MM.1S (cell line): Measurements from ENCODE around the gene CSF1.
"Not testable (repeated sequence)": the region's sequence is repeated elsewhere in the genome, so short reads cannot be mapped to it uniquely, and the experiment has no call there.

Source experiments
- DNase-seq: peaks from one replicate; pipeline ENCODE4 v3.0.0-alpha.2; 2015
- H2AFZ ChIP-seq: fragments of 300-600 bp; sonication (generic); 2 replicates; pipeline ENCODE4 v1.6.0; 2016; ENCODE audit warnings: antibody characterized with exemption, low read length
- H3F3A ChIP-seq: fragments of 300-600 bp; sonication (generic); 2 replicates; pipeline ENCODE4 v1.6.1; 2016; ENCODE audit warnings: mild to moderate bottlenecking, antibody characterized with exemption, low read length, moderate library complexity, mixed read lengths; ENCODE audit not compliant: insufficient read depth
- H3K27ac ChIP-seq: fragments of 300-600 bp; sonication (generic); 2 replicates; pipeline ENCODE4 v1.5.1; 2016; ENCODE audit warnings: mild to moderate bottlenecking, low read length
- H3K27me3 ChIP-seq: fragments of 300-600 bp; sonication (generic); replicated peaks from 2 replicates; pipeline ENCODE4 v1.6.0; 2016; ENCODE audit warnings: low read length; ENCODE audit not compliant: insufficient read depth
- H3K36me3 ChIP-seq: fragments of 300-600 bp; sonication (generic); replicated peaks from 2 replicates; pipeline ENCODE4 v1.6.1; 2016; ENCODE audit warnings: mild to moderate bottlenecking, low read length, mixed read lengths; ENCODE audit not compliant: insufficient read depth
- H3K4me1 ChIP-seq: fragments of 300-600 bp; sonication (generic); 2 replicates; pipeline ENCODE4 v1.6.1; 2016; ENCODE audit warnings: low read length, mixed read lengths
- H3K4me2 ChIP-seq: fragments of 300-600 bp; sonication (generic); 2 replicates; pipeline ENCODE4 v1.6.0; 2016; ENCODE audit warnings: low read depth, low read length
- H3K4me3 ChIP-seq: fragments of 300-600 bp; sonication (generic); 2 replicates; pipeline ENCODE4 v1.5.1; 2016; ENCODE audit warnings: low read length, mixed read lengths
- H3K79me2 ChIP-seq: fragments of 300-600 bp; sonication (generic); 2 replicates; pipeline ENCODE4 v1.6.1; 2016; ENCODE audit warnings: mixed run types, low read length, mixed read lengths
- H3K9ac ChIP-seq: fragments of 300-600 bp; sonication (generic); 2 replicates; pipeline ENCODE4 v1.6.1; 2016; ENCODE audit warnings: low read length, mixed read lengths
- H3K9me2 ChIP-seq: fragments of 300-600 bp; sonication (generic); replicated peaks from 2 replicates; pipeline ENCODE4 v1.6.1; 2016; ENCODE audit warnings: mild to moderate bottlenecking, low read length, mixed read lengths; ENCODE audit not compliant: insufficient read depth
- H3K9me3 ChIP-seq: fragments of 300-600 bp; sonication (generic); replicated peaks from 2 replicates; pipeline ENCODE4 v1.6.1; 2016; ENCODE audit warnings: mild to moderate bottlenecking, low read length, mixed read lengths; ENCODE audit not compliant: insufficient read depth
- H4K20me1 ChIP-seq: fragments of 300-600 bp; sonication (generic); 2 replicates; pipeline ENCODE4 v1.6.1; 2016; ENCODE audit warnings: mild to moderate bottlenecking, low read length, moderate library complexity, mixed read lengths; ENCODE audit not compliant: insufficient read depth
- EZH2 ChIP-seq: fragments of 300-600 bp; sonication (generic); optimal IDR thresholded peaks from 2 replicates; pipeline ENCODE3; 2017; ENCODE audit warnings: low read depth, mild to moderate bottlenecking, antibody characterized with exemption, low read length, mixed read lengths
- EZH2phosphoT487 ChIP-seq: fragments of 300-600 bp; sonication (generic); IDR thresholded peaks from 2 replicates; pipeline ENCODE4 v1.6.1; 2018; ENCODE audit warnings: antibody characterized with exemption, low read length
- TF ChIP-seq, protein P1 (sequence below): fragments of 300-600 bp; sonication (generic); IDR thresholded peaks from 2 replicates; pipeline ENCODE4 v1.5.1; 2016; ENCODE audit warnings: antibody characterized with exemption, low read length, mixed read lengths

The CSF1 gene

DNA sequence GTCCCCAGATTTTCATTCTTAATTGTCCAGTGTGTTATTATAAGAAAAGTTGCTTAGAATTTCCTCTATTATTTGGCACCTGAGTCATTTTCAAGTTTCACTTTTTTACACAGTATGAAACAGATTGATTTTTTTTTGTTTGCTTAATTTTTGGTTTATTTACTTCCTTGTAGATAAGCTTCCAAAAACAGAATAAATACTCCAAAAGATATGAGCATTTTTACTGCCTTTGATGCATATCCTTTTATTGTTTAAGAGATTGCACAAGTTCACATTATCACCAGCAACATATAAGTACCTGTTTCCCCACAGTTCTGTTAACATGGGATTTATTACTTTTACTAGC lies 37.6 kb downstream of the CSF1 start:
- no peaks in the 10 kb centered on the region for H3K27me3 ChIP-seq
- H3K4me3 ChIP-seq, result no peak overlapping the region
- no peaks in the 10 kb centered on the region for H3F3A ChIP-seq
- no peaks in the 10 kb centered on the region for H4K20me1 ChIP-seq
- H3K27ac ChIP-seq, result no peak overlapping the region
- H3K9ac ChIP-seq, result no peak overlapping the region
- H3K9me2 ChIP-seq, result no peaks in the 10 kb centered on the region
- no peaks in the 10 kb centered on the region for H3K4me1 ChIP-seq
- TF ChIP-seq EZH2phosphoT487 (no peak), EZH2 (no peak)
- TF ChIP-seq, protein P1, sequence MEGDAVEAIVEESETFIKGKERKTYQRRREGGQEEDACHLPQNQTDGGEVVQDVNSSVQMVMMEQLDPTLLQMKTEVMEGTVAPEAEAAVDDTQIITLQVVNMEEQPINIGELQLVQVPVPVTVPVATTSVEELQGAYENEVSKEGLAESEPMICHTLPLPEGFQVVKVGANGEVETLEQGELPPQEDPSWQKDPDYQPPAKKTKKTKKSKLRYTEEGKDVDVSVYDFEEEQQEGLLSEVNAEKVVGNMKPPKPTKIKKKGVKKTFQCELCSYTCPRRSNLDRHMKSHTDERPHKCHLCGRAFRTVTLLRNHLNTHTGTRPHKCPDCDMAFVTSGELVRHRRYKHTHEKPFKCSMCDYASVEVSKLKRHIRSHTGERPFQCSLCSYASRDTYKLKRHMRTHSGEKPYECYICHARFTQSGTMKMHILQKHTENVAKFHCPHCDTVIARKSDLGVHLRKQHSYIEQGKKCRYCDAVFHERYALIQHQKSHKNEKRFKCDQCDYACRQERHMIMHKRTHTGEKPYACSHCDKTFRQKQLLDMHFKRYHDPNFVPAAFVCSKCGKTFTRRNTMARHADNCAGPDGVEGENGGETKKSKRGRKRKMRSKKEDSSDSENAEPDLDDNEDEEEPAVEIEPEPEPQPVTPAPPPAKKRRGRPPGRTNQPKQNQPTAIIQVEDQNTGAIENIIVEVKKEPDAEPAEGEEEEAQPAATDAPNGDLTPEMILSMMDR, result no peak
- no peaks in the 10 kb centered on the region for H3K79me2 ChIP-seq
- no peak overlapping the region for H2AFZ ChIP-seq
- H3K4me2 ChIP-seq, result no peak overlapping the region
- H3K36me3 ChIP-seq, result no peaks in the 10 kb centered on the region
- DNase-seq, result no peak
- no peaks in the 10 kb centered on the region for H3K9me3 ChIP-seq

DNA sequence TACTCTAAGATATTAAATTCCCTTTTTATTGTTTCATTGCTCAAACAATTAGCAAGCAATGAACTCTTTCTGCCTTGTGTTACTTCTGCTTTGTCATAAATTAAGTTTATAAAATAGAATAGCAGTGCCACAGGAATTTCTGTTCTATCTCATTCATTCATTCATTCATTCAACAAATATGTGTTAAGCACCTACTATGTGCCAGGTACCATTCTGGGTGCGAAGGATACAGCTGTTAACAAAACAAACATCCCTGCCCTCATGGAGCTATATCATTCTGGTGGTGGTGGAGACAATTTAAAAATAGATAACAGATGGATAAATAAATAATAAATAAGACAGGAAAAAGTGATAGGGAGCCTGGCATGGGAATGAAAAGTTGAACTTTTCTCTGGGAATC lies 39.4 kb downstream of the CSF1 start:
- Histone ChIP-seq H3K79me2 (no peaks in the 10 kb centered on the region), H3K36me3 (no peaks in the 10 kb centered on the region), H3K9me2 (no peaks in the 10 kb centered on the region), H3K9ac (no peak overlapping the region), H3K4me2 (no peak overlapping the region), H3K4me3 (no peak overlapping the region), H3K27me3 (no peaks in the 10 kb centered on the region), H2AFZ (no peak overlapping the region), H3K9me3 (no peaks in the 10 kb centered on the region), H4K20me1 (no peaks in the 10 kb centered on the region), H3K4me1 (no peaks in the 10 kb centered on the region), H3F3A (no peaks in the 10 kb centered on the region), H3K27ac (no peak overlapping the region)
- no peak for DNase-seq
- TF ChIP-seq EZH2, result no peak
- TF ChIP-seq, protein P1, result no peak
- TF ChIP-seq EZH2phosphoT487, result no peak

DNA sequence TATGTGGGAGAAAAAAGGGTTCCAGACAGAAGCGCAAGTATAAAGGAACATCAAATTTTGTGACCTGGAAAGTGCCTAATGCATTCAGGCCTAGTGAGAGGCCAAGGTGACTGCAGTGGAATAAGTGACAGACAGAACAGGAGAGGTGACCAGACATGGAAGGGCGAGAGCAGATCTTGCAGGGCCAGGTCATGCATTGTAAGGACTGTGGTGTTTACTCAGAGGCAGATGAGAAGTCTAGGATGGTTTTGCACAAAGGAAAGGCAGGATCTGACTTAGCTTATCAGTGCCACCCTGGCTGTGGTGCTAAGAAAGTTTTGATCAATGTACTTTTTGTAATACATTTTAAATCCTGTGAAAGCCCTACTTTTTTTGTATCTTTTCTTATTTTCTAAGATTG lies 39.9 kb downstream of the CSF1 start:
- Histone ChIP-seq H3K9me2 (no peaks in the 10 kb centered on the region), H3K4me3 (no peak overlapping the region), H3K27ac (no peak overlapping the region), H3F3A (no peaks in the 10 kb centered on the region), H4K20me1 (no peaks in the 10 kb centered on the region), H3K36me3 (no peaks in the 10 kb centered on the region), H3K27me3 (no peaks in the 10 kb centered on the region), H3K9me3 (no peaks in the 10 kb centered on the region), H2AFZ (no peak overlapping the region), H3K9ac (no peak overlapping the region), H3K4me2 (no peak overlapping the region), H3K79me2 (no peaks in the 10 kb centered on the region), H3K4me1 (no peaks in the 10 kb centered on the region)
- no peak for DNase-seq
- TF ChIP-seq EZH2 (no peak), EZH2phosphoT487 (no peak)
- TF ChIP-seq, protein P1, result no peak

DNA sequence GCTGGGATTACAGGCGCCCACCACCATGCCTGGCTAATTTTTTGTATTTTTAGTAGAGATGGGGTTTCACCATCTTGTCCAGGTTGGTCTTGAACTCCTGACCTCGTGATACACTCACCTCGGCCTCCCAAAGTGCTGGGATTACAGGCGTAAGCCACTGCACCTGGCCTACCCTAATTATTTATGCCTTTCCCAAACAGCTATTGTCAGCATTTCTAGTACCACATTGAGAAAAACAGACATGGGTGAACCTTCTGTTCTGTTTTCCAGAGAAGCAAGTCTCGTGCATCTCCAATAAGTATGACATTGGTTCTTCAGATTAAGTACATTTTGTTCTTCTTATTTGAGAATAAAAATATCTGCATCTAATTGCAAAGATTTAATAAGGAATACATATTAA lies 40.9 kb downstream of the CSF1 start:
- H2AFZ ChIP-seq, H3K27me3 ChIP-seq, H3K9ac ChIP-seq, DNase-seq, H3K9me2 ChIP-seq, H4K20me1 ChIP-seq, H3K9me3 ChIP-seq, H3K4me2 ChIP-seq, H3K4me3 ChIP-seq, H3K4me1 ChIP-seq, H3K27ac ChIP-seq, H3F3A ChIP-seq, H3K79me2 ChIP-seq, H3K36me3 ChIP-seq: not testable (repeated sequence)
